BE2C (cell line): ENCODE results near the gene MFAP3.

Source experiments
- DNase-seq: peaks from one replicate; pipeline ENCODE4 v3.0.0-alpha.2; 2020
- H3K27me3 ChIP-seq: fragments of 250-450 bp; sonication (Bioruptor Pico); 2 replicates; pipeline ENCODE4 v1.5.1; 2020; ENCODE audit warnings: mild to moderate bottlenecking
- H3K36me3 ChIP-seq: fragments of 250-450 bp; sonication (Bioruptor Pico); 2 replicates; pipeline ENCODE4 v1.5.1; 2020; ENCODE audit warnings: mild to moderate bottlenecking
- H3K4me1 ChIP-seq: fragments of 250-450 bp; sonication (Bioruptor Pico); 2 replicates; pipeline ENCODE4 v1.5.1; 2020
- H3K4me3 ChIP-seq: 2 replicates; pipeline ENCODE4 v1.5.1; 2011; ENCODE audit warnings: low read depth, low read length
- H3K9me3 ChIP-seq: fragments of 250-450 bp; sonication (Bioruptor Pico); 2 replicates; pipeline ENCODE4 v1.5.1; 2020
- CTCF ChIP-seq: IDR thresholded peaks from 2 replicates; pipeline ENCODE4 v1.5.1; 2012; ENCODE audit warnings: mild to moderate bottlenecking, low read depth, low read length

Gene MFAP3

GRCh38 chr5:154078272-154078671 lies 39.5 kb downstream of the MFAP3 start:
- H3K27me3 ChIP-seq, result no peaks in the 10 kb centered on the region
- H3K9me3 ChIP-seq, result no peaks in the 10 kb centered on the region
- TF ChIP-seq CTCF, result no peak
- no peak overlapping the region for H3K4me3 ChIP-seq
- DNase-seq, result no peak
- no peaks in the 10 kb centered on the region for H3K4me1 ChIP-seq
- H3K36me3 ChIP-seq, result no peaks in the 10 kb centered on the region

- TF ChIP-seq CTCF, result no peak
- H3K4me1 ChIP-seq, result no peaks in the 10 kb centered on the region
- H3K4me3 ChIP-seq, result no peak overlapping the region
- no peak for DNase-seq
- H3K27me3 ChIP-seq, result no peaks in the 10 kb centered on the region
- H3K36me3 ChIP-seq, result no peaks in the 10 kb centered on the region
- H3K9me3 ChIP-seq, result no peaks in the 10 kb centered on the region
These were observed 42.5 kb downstream of the MFAP3 start for GRCh38 chr5:154081246-154081645.

- H3K27me3 ChIP-seq, result no peaks in the 10 kb centered on the region
- H3K9me3 ChIP-seq, result no peaks in the 10 kb centered on the region
- H3K36me3 ChIP-seq, result no peaks in the 10 kb centered on the region
- TF ChIP-seq CTCF, result no peak
- DNase-seq, result no peak
- H3K4me1 ChIP-seq, result no peaks in the 10 kb centered on the region
- H3K4me3 ChIP-seq, result no peak overlapping the region
These were observed 45.4 kb downstream of the MFAP3 start for GRCh38 chr5:154084062-154084639.

- no peaks in the 10 kb centered on the region for H3K4me1 ChIP-seq
- no peak for DNase-seq
- H3K9me3 ChIP-seq, result no peaks in the 10 kb centered on the region
- H3K36me3 ChIP-seq, result no peaks in the 10 kb centered on the region
- no peaks in the 10 kb centered on the region for H3K27me3 ChIP-seq
- TF ChIP-seq CTCF, result no peak
- H3K4me3 ChIP-seq, result no peak overlapping the region
These were observed 47.4 kb downstream of the MFAP3 start for GRCh38 chr5:154086146-154086545.

GRCh38 chr5:154086641-154087040 lies 47.9 kb downstream of the MFAP3 start:
- no peak for DNase-seq
- no peak overlapping the region for H3K4me3 ChIP-seq
- no peaks in the 10 kb centered on the region for H3K36me3 ChIP-seq
- TF ChIP-seq CTCF, result no peak
- no peaks in the 10 kb centered on the region for H3K9me3 ChIP-seq
- H3K27me3 ChIP-seq, result no peaks in the 10 kb centered on the region
- H3K4me1 ChIP-seq, result no peaks in the 10 kb centered on the region

- no peak overlapping the region for H3K4me3 ChIP-seq
- no peaks in the 10 kb centered on the region for H3K4me1 ChIP-seq
- no peaks in the 10 kb centered on the region for H3K36me3 ChIP-seq
- H3K27me3 ChIP-seq, result no peaks in the 10 kb centered on the region
- no peak for TF ChIP-seq CTCF
- DNase-seq, result no peak
- no peaks in the 10 kb centered on the region for H3K9me3 ChIP-seq
These were observed 48.5 kb downstream of the MFAP3 start for GRCh38 chr5:154087260-154087659.
